ENCODE measurements around the gene PRSS8. TPM values are rescaled to one million over a fixed set of nuclear protein-coding genes. Genes with fewer than 3 reads are reported as not detected.

The PRSS8 gene
- total RNA-seq = under 1 TPM; 0.10 to 0.94 TPM
- 1 to 10 TPM in 1 of 2 donors, under 1 TPM in 1; 0.46 to 1.5 TPM for polyA plus RNA-seq (ENCODE audit: insufficient read length in 2 of 2)
- long read RNA-seq, donor 1 = 0 reads
- long read RNA-seq, donor 2 = 0 reads
- long read RNA-seq, donor 3 = 0 reads
- long read RNA-seq, donor 4, partial matches to known transcripts = 55 of 83 reads
- long read RNA-seq, donor 4, other reads (novel, unspliced or antisense) = 28 of 83 reads

- Histone ChIP-seq H3K27ac (ENCODE audit: low read depth, low read length) (no peak within 1 kb of the TSS), H3K4me3 (ENCODE audit: low read depth, low read length) (no peak within 1 kb of the TSS), H3K4me1 (ENCODE audit: control insufficient read depth, insufficient read depth, low read length) (peaks cover 21% of the 10 kb centered on the region), H3K36me3 (ENCODE audit: control insufficient read depth, insufficient read depth, low read length) (peaks cover 34% of the 10 kb centered on the region), H3K27me3 (ENCODE audit: control insufficient read depth, insufficient read depth, low read length) (peaks cover 9% of the 10 kb centered on the region), H3K9me3 (ENCODE audit: control insufficient read depth, insufficient read depth, low read length) (no peaks in the 10 kb centered on the region)
- DNase-seq (ENCODE audit: low read depth in 4 of 6, low spot score in 6 of 6) = no peak
- WGBS (ENCODE audit: insufficient coverage) = 44% methylated on average over 20 of the region's 22 CpGs
Observed at GRCh38 chr16:31135535-31136286, at the start of gene PRSS8. TSS of gene PRSS8 (minus strand) at chr16:31135727. CDS start at chr16:31135498, 229 bp downstream.

GRCh38 chr16:31184888-31185287 is 49.4 kb upstream of the PRSS8 start:
- 96% methylated on average over 11 of the region's 14 CpGs for WGBS (ENCODE audit: insufficient coverage)
- Histone ChIP-seq H3K27ac (ENCODE audit: low read depth, low read length) (no peak overlapping the region), H3K36me3 (ENCODE audit: control insufficient read depth, insufficient read depth, low read length) (peaks cover 63% of the 10 kb centered on the region), H3K9me3 (ENCODE audit: control insufficient read depth, insufficient read depth, low read length) (no peaks in the 10 kb centered on the region), H3K4me1 (ENCODE audit: control insufficient read depth, insufficient read depth, low read length) (peaks cover 25% of the 10 kb centered on the region), H3K27me3 (ENCODE audit: control insufficient read depth, insufficient read depth, low read length) (no peaks in the 10 kb centered on the region), H3K4me3 (ENCODE audit: low read depth, low read length) (no peak overlapping the region)
- no peak for DNase-seq (ENCODE audit: low read depth in 4 of 6, low spot score in 6 of 6)

- peaks cover 54% of the 10 kb centered on the region for H3K36me3 ChIP-seq (ENCODE audit: control insufficient read depth, insufficient read depth, low read length)
- no peak overlapping the region for H3K27ac ChIP-seq (ENCODE audit: low read depth, low read length)
- DNase-seq (ENCODE audit: low read depth in 4 of 6, low spot score in 6 of 6) = no peak
- WGBS (ENCODE audit: insufficient coverage) = 86% methylated on average over 10 of the region's 10 CpGs
- H3K4me1 ChIP-seq (ENCODE audit: control insufficient read depth, insufficient read depth, low read length) = peaks cover 31% of the 10 kb centered on the region
- no peaks in the 10 kb centered on the region for H3K9me3 ChIP-seq (ENCODE audit: control insufficient read depth, insufficient read depth, low read length)
- H3K27me3 ChIP-seq (ENCODE audit: control insufficient read depth, insufficient read depth, low read length) = no peaks in the 10 kb centered on the region
- H3K4me3 ChIP-seq (ENCODE audit: low read depth, low read length) = no peak overlapping the region
Observed at GRCh38 chr16:31183432-31184428, 48.2 kb upstream of the PRSS8 start.

- WGBS (ENCODE audit: insufficient coverage) = 16% methylated on average over 5 of the region's 7 CpGs
- no peak for DNase-seq (ENCODE audit: low read depth in 4 of 6, low spot score in 6 of 6)
- Histone ChIP-seq H3K9me3 (ENCODE audit: control insufficient read depth, insufficient read depth, low read length) (no peaks in the 10 kb centered on the region), H3K27me3 (ENCODE audit: control insufficient read depth, insufficient read depth, low read length) (no peaks in the 10 kb centered on the region), H3K4me1 (ENCODE audit: control insufficient read depth, insufficient read depth, low read length) (peaks cover 33% of the 10 kb centered on the region), H3K36me3 (ENCODE audit: control insufficient read depth, insufficient read depth, low read length) (peaks cover 48% of the 10 kb centered on the region), H3K4me3 (ENCODE audit: low read depth, low read length) (no peak overlapping the region), H3K27ac (ENCODE audit: low read depth, low read length) (no peak overlapping the region)
Observed at GRCh38 chr16:31182391-31182790, 46.9 kb upstream of the PRSS8 start.

- 3% methylated on average over 21 of the region's 31 CpGs for WGBS (ENCODE audit: insufficient coverage)
- H3K4me3 ChIP-seq (ENCODE audit: low read depth, low read length) = peak overlapping the region; percentile 94
- H3K36me3 ChIP-seq (ENCODE audit: control insufficient read depth, insufficient read depth, low read length) = peaks cover 40% of the 10 kb centered on the region
- H3K9me3 ChIP-seq (ENCODE audit: control insufficient read depth, insufficient read depth, low read length) = no peaks in the 10 kb centered on the region
- peaks cover 33% of the 10 kb centered on the region for H3K4me1 ChIP-seq (ENCODE audit: control insufficient read depth, insufficient read depth, low read length)
- peak overlapping the region; percentile 96 for H3K27ac ChIP-seq (ENCODE audit: low read depth, low read length)
- H3K27me3 ChIP-seq (ENCODE audit: control insufficient read depth, insufficient read depth, low read length) = no peaks in the 10 kb centered on the region
- DNase-seq (ENCODE audit: low read depth in 4 of 6, low spot score in 6 of 6) = no peak
Observed at GRCh38 chr16:31181102-31181830, 45.7 kb upstream of the PRSS8 start.

- H3K27ac ChIP-seq (ENCODE audit: low read depth, low read length) = peak within 1 kb of the TSS; percentile 96
- H3K36me3 ChIP-seq (ENCODE audit: control insufficient read depth, insufficient read depth, low read length) = peaks cover 27% of the 10 kb centered on the region
- H3K4me1 ChIP-seq (ENCODE audit: control insufficient read depth, insufficient read depth, low read length) = peaks cover 33% of the 10 kb centered on the region
- H3K9me3 ChIP-seq (ENCODE audit: control insufficient read depth, insufficient read depth, low read length) = no peaks in the 10 kb centered on the region
- no peaks in the 10 kb centered on the region for H3K27me3 ChIP-seq (ENCODE audit: control insufficient read depth, insufficient read depth, low read length)
- H3K4me3 ChIP-seq (ENCODE audit: low read depth, low read length) = peak within 1 kb of the TSS; percentile 94
- DNase-seq (ENCODE audit: low read depth in 4 of 6, low spot score in 6 of 6) = peak; percentile 86 to 98 (median 94)
- under 1% methylated on average over 67 of the region's 69 CpGs for WGBS (ENCODE audit: insufficient coverage)
Observed at GRCh38 chr16:31179747-31180459, 44.4 kb upstream of the PRSS8 start, which contains the start of gene FUS. TSS of gene FUS (plus strand) at chr16:31180139. CDS start at chr16:31180215, 76 bp downstream.

GRCh38 chr16:31179219-31179746 is 43.8 kb upstream of the PRSS8 start:
- WGBS (ENCODE audit: insufficient coverage) = 2% methylated on average over 25 of the region's 27 CpGs
- peak in 1 of 6 donors; percentile 11 for DNase-seq (ENCODE audit: low read depth in 4 of 6, low spot score in 6 of 6)

GRCh38 chr16:31177136-31177535 is 41.6 kb upstream of the PRSS8 start:
- no peaks in the 10 kb centered on the region for H3K9me3 ChIP-seq (ENCODE audit: control insufficient read depth, insufficient read depth, low read length)
- DNase-seq (ENCODE audit: low read depth in 4 of 6, low spot score in 6 of 6) = peak in 2 of 6 donors; percentile 40 to 45
- peaks cover 18% of the 10 kb centered on the region for H3K4me1 ChIP-seq (ENCODE audit: control insufficient read depth, insufficient read depth, low read length)
- H3K27ac ChIP-seq (ENCODE audit: low read depth, low read length) = no peak overlapping the region
- WGBS (ENCODE audit: insufficient coverage) = 65% methylated on average over 3 of the region's 3 CpGs
- H3K4me3 ChIP-seq (ENCODE audit: low read depth, low read length) = no peak overlapping the region
- H3K36me3 ChIP-seq (ENCODE audit: control insufficient read depth, insufficient read depth, low read length) = peaks cover 3% of the 10 kb centered on the region
- H3K27me3 ChIP-seq (ENCODE audit: control insufficient read depth, insufficient read depth, low read length) = no peaks in the 10 kb centered on the region

More at GRCh38 chr16:31179219-31179746, 43.8 kb upstream of the PRSS8 start:
- Histone ChIP-seq H3K9me3 (ENCODE audit: control insufficient read depth, insufficient read depth, low read length) (no peaks in the 10 kb centered on the region), H3K4me3 (ENCODE audit: low read depth, low read length) (peak overlapping the region; percentile 94), H3K27ac (ENCODE audit: low read depth, low read length) (peak overlapping the region; percentile 96), H3K4me1 (ENCODE audit: control insufficient read depth, insufficient read depth, low read length) (peaks cover 33% of the 10 kb centered on the region), H3K36me3 (ENCODE audit: control insufficient read depth, insufficient read depth, low read length) (peaks cover 21% of the 10 kb centered on the region), H3K27me3 (ENCODE audit: control insufficient read depth, insufficient read depth, low read length) (no peaks in the 10 kb centered on the region)
